ENCODE results near the gene OMD.

Gene OMD

DNA sequence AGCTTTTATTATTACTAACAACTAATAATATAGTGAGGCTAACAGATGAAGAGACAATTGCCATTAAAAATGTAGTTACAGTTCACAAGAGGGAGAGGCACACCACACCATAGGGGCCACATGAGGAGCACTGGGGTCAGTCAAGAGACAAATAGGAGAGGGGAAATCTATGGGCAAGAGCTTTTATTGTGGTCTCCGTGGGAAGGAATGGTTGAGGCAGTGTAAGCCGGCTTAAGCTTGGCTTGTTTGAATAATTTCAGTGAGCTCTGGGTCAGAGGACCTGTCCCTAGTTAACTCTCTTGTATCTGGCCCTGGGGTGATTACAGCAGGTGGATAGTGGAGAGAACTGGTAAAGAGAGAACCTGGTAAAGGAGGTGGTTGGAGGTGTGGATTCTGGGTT lies 55.2 kb downstream of the OMD start:
- DNase-seq (ENCODE audit: low spot score), result no peak

Measured in SK-N-DZ (cell line).